Measurements from ENCODE around the gene PDP2.

- TF ChIP-seq CTCF (IDR thresholded peaks at IDR 0.05), result no peak
- no peak for TF ChIP-seq POLR2A (IDR thresholded peaks at IDR 0.05)
Observed at GRCh38 chr16:66891360-66891759, 11.0 kb downstream of the PDP2 start.

Measured in body of pancreas (tissue), 4 donors.